NCI-H1048 (cell line): ENCODE results near the gene VAT1L.

Experiments used
- DNase-seq: peaks from one replicate; lab custom pipeline; 2025; lab: John Stamatoyannopoulos, UW

Gene VAT1L

DNA sequence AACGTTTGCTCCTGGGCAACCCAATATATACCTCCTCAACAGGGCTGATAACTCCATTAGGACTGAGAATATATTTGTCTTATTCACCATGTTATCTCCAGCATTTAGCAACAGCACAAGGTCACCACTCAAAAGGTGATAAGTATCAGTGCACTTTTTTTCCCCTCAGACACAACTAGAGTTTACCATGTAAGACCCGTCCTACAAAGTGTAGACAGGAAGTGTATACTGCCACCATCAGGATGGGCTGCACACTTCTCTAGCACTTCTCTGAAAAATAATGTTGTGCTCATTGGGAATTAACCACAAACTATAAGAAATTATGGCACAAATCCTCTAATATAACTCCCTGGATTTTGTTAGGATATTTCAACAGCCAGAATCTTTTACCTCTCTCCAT lies 5.7 kb upstream of the VAT1L start:
- no peak for DNase-seq

- no peak for DNase-seq
Measured at GRCh38 chr16:77784441-77785372, 3.7 kb upstream of the VAT1L start.

DNA sequence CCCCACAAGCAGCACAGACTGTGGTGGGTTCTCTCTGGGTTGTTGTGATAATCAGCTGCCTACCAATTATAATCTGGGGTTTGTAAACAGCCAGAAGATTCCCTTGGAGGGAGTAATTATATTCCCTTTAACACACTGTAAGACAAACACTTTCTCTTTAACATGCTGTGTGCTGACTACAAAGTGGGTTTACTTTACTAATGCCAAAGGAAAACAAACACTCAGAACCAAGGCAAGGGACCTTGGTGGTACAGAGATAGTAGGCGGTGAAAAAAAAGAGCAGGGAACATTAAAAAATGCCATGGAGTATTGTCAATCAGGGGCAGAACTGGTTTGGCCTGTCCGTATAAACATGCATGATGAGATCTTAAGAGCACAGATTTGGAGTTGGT lies 3.0 kb upstream of the VAT1L start:
- no peak for DNase-seq

GRCh38 chr16:77786186-77786847 lies 2.0 kb upstream of the VAT1L start:
- DNase-seq = no peak

- DNase-seq = no peak
Measured at GRCh38 chr16:77787452-77787851, 912 bp upstream of the VAT1L start.

DNA sequence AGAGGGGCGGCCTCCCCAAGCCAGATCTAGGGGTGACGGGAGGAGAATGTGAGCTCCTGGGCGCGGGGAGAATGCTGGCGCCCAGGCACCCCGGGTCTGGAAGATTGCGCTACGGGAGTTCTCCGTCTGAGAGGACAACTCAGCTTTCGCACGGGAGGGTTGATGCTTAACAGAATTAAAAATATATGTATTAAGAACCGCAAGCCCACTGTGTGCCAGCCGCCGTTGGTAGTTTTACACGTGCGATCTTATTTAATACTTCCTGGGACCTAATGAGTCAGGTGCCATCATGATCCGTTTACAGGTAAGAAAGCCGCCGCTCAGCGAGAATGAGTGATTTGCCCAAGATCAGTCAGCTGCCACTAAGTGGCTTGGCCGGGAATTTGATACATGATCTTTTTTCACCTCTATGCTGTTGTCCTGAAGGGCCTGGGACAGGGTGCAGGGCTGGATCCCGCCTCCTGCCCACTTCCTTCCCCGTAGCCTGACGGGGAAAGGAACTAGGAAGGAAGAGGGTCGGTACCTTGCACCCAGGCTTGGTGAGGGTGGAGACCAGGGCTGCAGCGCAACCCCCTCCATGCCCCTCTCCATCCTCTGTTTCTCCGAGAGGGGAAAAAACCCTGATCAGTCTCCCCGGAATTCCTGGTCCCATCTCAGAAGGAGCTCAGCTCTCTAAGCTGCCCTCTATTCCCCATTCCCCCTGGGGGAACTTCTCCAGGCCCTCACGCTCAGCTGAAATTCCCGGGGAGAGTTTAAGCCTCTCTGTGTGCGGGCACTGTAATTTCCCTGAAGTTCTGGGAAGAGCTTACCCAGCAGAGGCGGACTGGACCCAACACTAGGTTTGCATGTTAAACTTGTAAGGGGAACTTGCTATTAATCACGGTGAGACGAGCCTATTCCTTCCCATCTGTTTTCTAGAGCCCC lies 983 bp downstream of the VAT1L start:
- DNase-seq = no peak

GRCh38 chr16:77790009-77790372 lies 1.6 kb downstream of the VAT1L start:
- no peak for DNase-seq

DNA sequence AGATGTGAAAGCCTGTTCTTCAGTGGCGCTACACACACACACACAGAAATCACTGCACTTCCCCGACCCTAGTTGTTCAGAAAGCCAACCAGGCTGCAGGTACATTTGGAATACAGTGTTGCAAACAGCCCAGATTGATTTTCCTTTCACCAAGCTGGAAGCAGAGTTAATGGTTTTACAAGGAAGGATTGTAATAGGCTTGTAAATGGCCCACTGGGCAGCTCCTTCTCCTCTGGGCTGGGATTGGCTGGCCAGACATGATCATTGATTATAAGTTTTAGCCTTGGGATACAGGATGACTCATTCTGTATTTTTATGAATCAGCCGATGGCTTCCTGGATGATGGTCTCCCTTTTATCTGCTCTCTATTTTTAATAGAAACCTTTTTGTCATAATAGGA lies 2.5 kb downstream of the VAT1L start:
- no peak for DNase-seq

- no peak for DNase-seq
Measured at GRCh38 chr16:77793417-77793816, 5.1 kb downstream of the VAT1L start.

DNA sequence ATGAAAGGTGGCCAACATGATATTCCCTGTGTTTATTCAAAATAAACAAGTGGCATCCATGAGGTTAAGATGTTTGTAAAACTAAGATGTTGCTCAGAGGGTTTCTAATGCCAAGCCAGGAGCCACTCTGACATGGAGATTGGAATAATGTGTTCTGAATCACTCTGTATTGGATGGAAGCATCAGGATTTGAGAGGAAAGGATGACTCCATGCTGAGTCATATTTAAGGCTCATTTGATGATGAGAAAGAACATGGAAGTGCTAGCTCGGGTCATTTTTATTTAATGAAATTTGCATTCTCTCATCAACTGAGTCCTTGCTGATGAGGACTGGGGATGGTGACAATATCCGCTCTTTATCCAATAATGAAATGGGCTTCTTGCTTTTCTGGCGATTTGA lies 6.2 kb downstream of the VAT1L start:
- no peak for DNase-seq

DNA sequence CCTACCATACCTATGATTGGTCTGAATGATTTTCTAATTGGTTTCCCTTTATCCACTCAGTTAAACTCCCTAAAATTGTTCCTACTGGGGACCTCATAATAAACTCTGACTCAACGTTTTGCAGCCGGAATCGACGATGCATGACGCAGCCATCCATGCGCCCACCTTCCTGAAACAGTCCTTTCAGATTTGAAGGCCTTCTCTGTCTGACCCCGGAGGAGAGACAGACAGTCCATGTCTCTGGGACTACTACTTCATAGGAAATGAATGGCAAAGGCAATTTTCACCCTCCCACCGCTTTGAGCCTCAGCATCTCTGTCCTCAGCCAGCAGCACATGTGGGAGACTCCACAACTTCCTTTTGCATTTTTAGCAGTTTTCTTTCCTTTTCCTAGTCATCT lies 13.5 kb downstream of the VAT1L start:
- no peak for DNase-seq

- no peak for DNase-seq
Measured at GRCh38 chr16:77805398-77805797, 17.0 kb downstream of the VAT1L start.

DNA sequence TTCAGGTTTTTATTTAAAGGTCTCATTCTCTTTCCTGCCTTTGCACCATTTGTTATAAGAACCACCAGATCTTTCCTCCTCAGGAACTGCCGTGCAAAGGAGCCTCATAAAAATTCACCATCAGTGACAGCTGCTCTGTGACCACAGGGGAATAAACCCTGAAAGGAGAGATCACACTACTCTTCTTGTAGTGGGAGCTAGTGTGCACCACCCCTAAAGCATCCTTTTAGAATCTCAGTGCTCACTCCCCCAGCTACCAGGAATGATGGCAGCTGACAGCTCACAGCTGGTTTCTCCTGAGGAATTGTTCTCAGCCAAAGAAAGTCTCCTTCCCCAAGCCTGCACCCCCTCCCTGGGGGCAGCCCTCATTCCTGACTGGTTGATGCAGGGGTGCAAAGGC lies 18.7 kb downstream of the VAT1L start:
- DNase-seq = no peak

- DNase-seq = no peak
Measured at GRCh38 chr16:77812856-77813500, 24.6 kb downstream of the VAT1L start.

GRCh38 chr16:77816293-77816692 lies 27.9 kb downstream of the VAT1L start:
- DNase-seq = no peak

- no peak for DNase-seq
Measured at GRCh38 chr16:77820340-77820739, 32.0 kb downstream of the VAT1L start.

GRCh38 chr16:77822661-77823060 lies 34.3 kb downstream of the VAT1L start:
- no peak for DNase-seq

- DNase-seq = no peak
Measured at GRCh38 chr16:77823067-77823466, 34.7 kb downstream of the VAT1L start.

GRCh38 chr16:77825196-77825595 lies 36.8 kb downstream of the VAT1L start:
- DNase-seq = no peak

DNA sequence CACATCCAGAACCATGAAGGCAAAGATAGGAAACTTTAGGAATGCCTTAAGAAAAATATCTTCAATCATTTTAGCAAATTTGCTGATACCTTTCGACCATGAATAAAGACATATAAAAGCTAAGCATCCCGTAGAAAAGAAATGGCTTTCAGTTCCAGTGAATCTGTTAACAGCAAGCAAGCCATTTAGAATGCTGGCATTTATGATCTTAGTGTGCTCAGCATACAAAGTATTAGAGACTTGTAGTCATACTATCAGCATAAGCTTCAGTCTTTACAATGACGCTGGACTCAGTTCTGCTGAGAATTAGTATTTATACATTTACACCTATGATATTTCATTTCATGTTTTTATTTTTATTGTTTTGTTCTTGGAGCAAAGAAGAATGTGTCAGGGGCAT lies 38.7 kb downstream of the VAT1L start:
- no peak for DNase-seq

GRCh38 chr16:77833921-77834634 lies 45.7 kb downstream of the VAT1L start:
- DNase-seq = no peak
